HCT116 (cell line): ENCODE results near the gene TFEB. TPM values are rescaled to one million over a fixed set of nuclear protein-coding genes. Genes with fewer than 3 reads are reported as not detected.

Experiments used
- ATAC-seq: fragments of 200-7000 bp; cut with Tn5 transposase; 2 replicates; pipeline ENCODE4 v1.9.1; 2020; ENCODE audit warnings: mild to moderate bottlenecking, moderate library complexity
- BruUV-seq: library from RNA; stranded (reverse); fragments of 400-500 nt; replicated peaks from 2 replicates; lab custom pipeline; 2021; lab: Mats Ljungman, UMichigan
- CTCF ChIA-PET: fragments of 300-600 bp; sonication (Branson Sonifier 250); formaldehyde crosslinking; loops from one replicate; lab custom pipeline; 2021; ENCODE audit warnings: antibody characterized with exemption; lab: Charles Lee
- POLR2A ChIA-PET: fragments of 300-600, 350-600 bp; sonication (Branson Sonifier 250); formaldehyde crosslinking; loops from one replicate; lab custom pipeline; 2021; ENCODE audit warnings: antibody characterized with exemption; lab: Charles Lee
- RAD21 ChIA-PET, 2 experiments: fragments of 300-600 bp; sonication (Branson Sonifier 250); formaldehyde crosslinking; loops; one replicate each; lab custom pipeline; 2023; ENCODE audit warnings: low total read pairs in 2 of 2; ENCODE audit not compliant: uncharacterized antibody in 2 of 2, unreplicated experiment in 2 of 2, low non-redundant PET in 1 of 2; lab: Charles Lee
- DNase-seq: peaks from one replicate; pipeline ENCODE4 v3.0.0-alpha.2; 2010; ENCODE audit warnings: low read depth, low spot score
- H2AFZ ChIP-seq: fragments of 200-600 bp; shearing (Covaris generic), sonication (generic); 2 replicates; pipeline ENCODE4 v1.6.1; 2017; ENCODE audit warnings: low read depth, mixed run types, mixed read lengths, antibody characterized with exemption, low read length; ENCODE audit not compliant: poor library complexity, severe bottlenecking
- H3K27ac ChIP-seq: 2 replicates; pipeline ENCODE4 v1.5.1; 2012; ENCODE audit warnings: low read depth, low read length
- H3K27me3 ChIP-seq: fragments of 200-600 bp; sonication (generic); 2 replicates; pipeline ENCODE4 v1.6.1; 2016; ENCODE audit warnings: mixed run types, low read length, mixed read lengths; ENCODE audit not compliant: insufficient read depth
- H3K36me3 ChIP-seq, 2 experiments: fragments of 200-500 bp in 1 of 2; fragments of 200-600 bp in 1 of 2; sonication (Bioruptor generic) in 1 of 2; sonication (generic) in 1 of 2; 2 replicates each; pipeline versions ENCODE4 v1.5.1 to v1.6.1; 2014 to 2016; ENCODE audit warnings: low read length in 2 of 2, inconsistent platforms in 1 of 2, mixed read lengths in 1 of 2, mixed run types in 1 of 2; ENCODE audit not compliant: insufficient read depth in 2 of 2, control insufficient read depth in 1 of 2
- H3K4me1 ChIP-seq, 2 experiments: fragments of 200-600 bp in 1 of 2; sonication (generic) in 1 of 2; 2 replicates each; pipeline versions ENCODE4 v1.5.1 to v1.6.1; 2012 to 2017; ENCODE audit warnings: low read length in 2 of 2, inconsistent platforms in 1 of 2, mild to moderate bottlenecking in 1 of 2, mixed read lengths in 1 of 2, mixed run types in 1 of 2, moderate library complexity in 1 of 2; ENCODE audit not compliant: insufficient read depth in 2 of 2, control insufficient read depth in 1 of 2
- H3K4me2 ChIP-seq: fragments of 200-600 bp; sonication (generic); 2 replicates; pipeline ENCODE4 v1.6.1; 2017; ENCODE audit warnings: mixed run types, low read length, mixed read lengths
- H3K4me3 ChIP-seq, 2 experiments: fragments of 200-600 bp in 1 of 2; sonication (generic) in 1 of 2; replicated peaks in 1 of 2; 2 replicates each; pipeline ENCODE4 v1.5.1; 2011 to 2016; ENCODE audit warnings: low read length in 2 of 2, control low read depth in 1 of 2, low read depth in 1 of 2, mild to moderate bottlenecking in 1 of 2, mixed read lengths in 1 of 2, mixed run types in 1 of 2
- H3K79me2 ChIP-seq: fragments of 200-600 bp; sonication (generic); 2 replicates; pipeline ENCODE4 v1.6.1; 2017; ENCODE audit warnings: mild to moderate bottlenecking, mixed run types, low read length, moderate library complexity, mixed read lengths; ENCODE audit not compliant: insufficient read depth
- H3K9ac ChIP-seq: fragments of 200-600 bp; sonication (generic); 2 replicates; pipeline ENCODE4 v1.6.1; 2016; ENCODE audit warnings: low read length, mixed read lengths
- H3K9me2 ChIP-seq: fragments of 200-600 bp; sonication (generic), shearing (Covaris generic); 2 replicates; pipeline ENCODE4 v1.6.1; 2017; ENCODE audit warnings: mixed run types, mild to moderate bottlenecking, moderate library complexity; ENCODE audit not compliant: insufficient read depth
- H3K9me3 ChIP-seq, 2 experiments: fragments of 200-500 bp in 1 of 2; fragments of 200-600 bp in 1 of 2; sonication (Bioruptor generic) in 1 of 2; sonication (generic) in 1 of 2; 2 replicates each; pipeline ENCODE4 v1.6.1; 2014 to 2017; ENCODE audit warnings: low read length in 2 of 2, mixed read lengths in 2 of 2, inconsistent platforms in 1 of 2, low read depth in 1 of 2, mild to moderate bottlenecking in 1 of 2, mixed run types in 1 of 2, moderate library complexity in 1 of 2; ENCODE audit not compliant: control insufficient read depth in 1 of 2, insufficient read depth in 1 of 2
- H4K20me1 ChIP-seq: fragments of 200-600 bp; sonication (generic), shearing (Covaris generic); 2 replicates; pipeline ENCODE4 v1.6.1; 2017; ENCODE audit warnings: mixed run types, mild to moderate bottlenecking, moderate library complexity; ENCODE audit not compliant: insufficient read depth
- ATF3 ChIP-seq: IDR thresholded peaks from 2 replicates; pipeline ENCODE4 v1.6.1; 2012
- CBX3 ChIP-seq: IDR thresholded peaks from 2 replicates; pipeline ENCODE4 v1.6.1; 2012; ENCODE audit warnings: low read depth
- CEBPB ChIP-seq: IDR thresholded peaks from 2 replicates; pipeline ENCODE4 v1.6.1; 2012; ENCODE audit warnings: low read depth
- EGR1 ChIP-seq: IDR thresholded peaks from 2 replicates; pipeline ENCODE4 v1.6.1; 2012; ENCODE audit warnings: low read depth
- ELF1 ChIP-seq: IDR thresholded peaks from 2 replicates; pipeline ENCODE4 v1.6.1; 2012; ENCODE audit warnings: low read depth, borderline replicate concordance
- EZH2 ChIP-seq: fragments of 200-600 bp; sonication (generic); IDR thresholded peaks from 2 replicates; pipeline ENCODE4 v1.6.1; 2017; ENCODE audit warnings: antibody characterized with exemption, mixed run types
- EZH2phosphoT487 ChIP-seq: fragments of 200-600 bp; IDR thresholded peaks from 2 replicates; pipeline ENCODE4 v1.6.1; 2018; ENCODE audit warnings: antibody characterized with exemption, borderline replicate concordance
- FOSL1 ChIP-seq: IDR thresholded peaks from 2 replicates; pipeline ENCODE4 v1.6.1; 2012; ENCODE audit warnings: low read depth
- JUND ChIP-seq: IDR thresholded peaks from 2 replicates; pipeline ENCODE4 v1.6.1; 2012
- MAX ChIP-seq: IDR thresholded peaks from 2 replicates; pipeline ENCODE4 v1.6.1; 2012
- RAD21 ChIP-seq: IDR thresholded peaks from 2 replicates; pipeline ENCODE4 v1.6.1; 2012; ENCODE audit warnings: low read depth, mild to moderate bottlenecking
- SIN3A ChIP-seq: IDR thresholded peaks from 2 replicates; pipeline ENCODE4 v1.6.1; 2012; ENCODE audit warnings: low read depth
- SP1 ChIP-seq: IDR thresholded peaks from 2 replicates; pipeline ENCODE4 v1.6.1; 2012; ENCODE audit warnings: low read depth
- SRF ChIP-seq: IDR thresholded peaks from 2 replicates; pipeline ENCODE4 v1.6.1; 2012; ENCODE audit warnings: low read depth
- TCF7L2 ChIP-seq: IDR thresholded peaks from 2 replicates; pipeline ENCODE4 v1.7.0; 2011; ENCODE audit warnings: borderline replicate concordance, inconsistent platforms; ENCODE audit not compliant: insufficient read depth, insufficient read length; ENCODE audit errors: extremely low read depth
- ZNF274 ChIP-seq: fragments of 200-500 bp; sonication (Bioruptor generic); IDR thresholded peaks from 2 replicates; pipeline ENCODE4 v1.6.1; 2014; ENCODE audit warnings: mild to moderate bottlenecking, low read depth, low read length, inconsistent platforms
- intact Hi-C: fragments of 100-400 bp; cut with micrococcal nuclease; formaldehyde crosslinking; loops from 2 replicates; pipeline ENCODE4 v1.10.0; 2022
- total RNA-seq: library from RNA; stranded (reverse); gene quantifications from one replicate; pipeline ENCODE4 v1.2.1, GENCODE V29; 2021; ENCODE audit not compliant: unreplicated experiment
- TF ChIP-seq, protein P1 (sequence below): IDR thresholded peaks from 2 replicates; pipeline ENCODE4 v1.6.1; 2011; ENCODE audit warnings: mild to moderate bottlenecking, low read length, moderate library complexity; ENCODE audit not compliant: insufficient replicate concordance; ENCODE audit errors: extremely low read depth
- TF ChIP-seq, protein P2 (sequence below), 3 experiments: fragments of 200-600 bp in 1 of 3; sonication (generic) in 1 of 3; IDR thresholded peaks in 2 of 3; conservative IDR thresholded peaks in 1 of 3; 2 replicates each; pipeline ENCODE4 v1.5.1; 2012 to 2017; ENCODE audit warnings: low read depth in 2 of 3, low read length in 2 of 3, antibody characterized with exemption in 1 of 3, borderline replicate concordance in 1 of 3, control low read depth in 1 of 3, mild to moderate bottlenecking in 1 of 3, mixed read lengths in 1 of 3, mixed run types in 1 of 3, moderate library complexity in 1 of 3; ENCODE audit not compliant: insufficient read depth in 1 of 3

The TFEB gene
- total RNA-seq, 1 experiment from 2014 or later: 4.8 TPM

GRCh38 chr6:41727705-41728072, 7.7 kb downstream of the TFEB start:
- Histone ChIP-seq H3K27ac (no peak overlapping the region), H3K36me3 (no peaks in the 10 kb centered on the region), H3K9me3 (no peaks in the 10 kb centered on the region), H3K4me3 (no peak overlapping the region), H3K4me2 (no peak overlapping the region), H2AFZ (no peak overlapping the region), H3K9ac (no peak overlapping the region), H3K27me3 (no peaks in the 10 kb centered on the region), H4K20me1 (no peaks in the 10 kb centered on the region), H3K4me1 (peaks cover under 1 to 2% of the 10 kb centered on the region in 2 experiments), H3K79me2 (no peaks in the 10 kb centered on the region), H3K9me2 (no peaks in the 10 kb centered on the region)
- ATAC-seq: no peak
- RAD21 ChIA-PET: no interaction called here
- BruUV-seq: no TSS peak
- CTCF ChIA-PET: interaction anchor here (0.7 kb wide), 1 partner anchor 22 kb away, joined by 3 read pairs; no protein-coding TSS in a partner anchor
- no peak for DNase-seq
- TF ChIP-seq RAD21 (no peak), EZH2 (no peak), FOSL1 (no peak), SIN3A (no peak), EGR1 (no peak), MAX (no peak), ELF1 (no peak), CBX3 (no peak), JUND (no peak), ATF3 (no peak), SP1 (no peak), ZNF274 (no peak), EZH2phosphoT487 (no peak)
- POLR2A ChIA-PET: interaction anchor here (1.0 kb wide), 1 partner anchor 15 kb away, joined by 3 read pairs; no protein-coding TSS in a partner anchor
- intact Hi-C loops: no loop called here

- no peak overlapping the region for H3K27ac ChIP-seq
- DNase-seq (no peak), ATAC-seq (no peak)
- ChIA-PET RAD21 (no interaction called here), POLR2A (no interaction called here), CTCF (no interaction called here)
- no peaks in the 10 kb centered on the region for H3K36me3 ChIP-seq
- no peaks in the 10 kb centered on the region for H3K27me3 ChIP-seq
- H3K4me2 ChIP-seq: no peak overlapping the region
- no peaks in the 10 kb centered on the region for H4K20me1 ChIP-seq
- H3K9me2 ChIP-seq: no peaks in the 10 kb centered on the region
- intact Hi-C loops: no loop called here
- no peak overlapping the region for H2AFZ ChIP-seq
- H3K9me3 ChIP-seq: no peaks in the 10 kb centered on the region
- H3K4me1 ChIP-seq: no peaks in the 10 kb centered on the region
- H3K4me3 ChIP-seq: no peak overlapping the region
- BruUV-seq: no TSS peak
- H3K9ac ChIP-seq: no peak overlapping the region
- TF ChIP-seq TCF7L2: no peak
- no peak for TF ChIP-seq ELF1
- TF ChIP-seq CEBPB: no peak
- no peak for TF ChIP-seq EZH2
- TF ChIP-seq EZH2phosphoT487: no peak
- TF ChIP-seq, protein P1, sequence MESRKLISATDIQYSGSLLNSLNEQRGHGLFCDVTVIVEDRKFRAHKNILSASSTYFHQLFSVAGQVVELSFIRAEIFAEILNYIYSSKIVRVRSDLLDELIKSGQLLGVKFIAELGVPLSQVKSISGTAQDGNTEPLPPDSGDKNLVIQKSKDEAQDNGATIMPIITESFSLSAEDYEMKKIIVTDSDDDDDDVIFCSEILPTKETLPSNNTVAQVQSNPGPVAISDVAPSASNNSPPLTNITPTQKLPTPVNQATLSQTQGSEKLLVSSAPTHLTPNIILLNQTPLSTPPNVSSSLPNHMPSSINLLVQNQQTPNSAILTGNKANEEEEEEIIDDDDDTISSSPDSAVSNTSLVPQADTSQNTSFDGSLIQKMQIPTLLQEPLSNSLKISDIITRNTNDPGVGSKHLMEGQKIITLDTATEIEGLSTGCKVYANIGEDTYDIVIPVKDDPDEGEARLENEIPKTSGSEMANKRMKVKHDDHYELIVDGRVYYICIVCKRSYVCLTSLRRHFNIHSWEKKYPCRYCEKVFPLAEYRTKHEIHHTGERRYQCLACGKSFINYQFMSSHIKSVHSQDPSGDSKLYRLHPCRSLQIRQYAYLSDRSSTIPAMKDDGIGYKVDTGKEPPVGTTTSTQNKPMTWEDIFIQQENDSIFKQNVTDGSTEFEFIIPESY: no peak
- no peak for TF ChIP-seq SRF
- TF ChIP-seq, protein P2, sequence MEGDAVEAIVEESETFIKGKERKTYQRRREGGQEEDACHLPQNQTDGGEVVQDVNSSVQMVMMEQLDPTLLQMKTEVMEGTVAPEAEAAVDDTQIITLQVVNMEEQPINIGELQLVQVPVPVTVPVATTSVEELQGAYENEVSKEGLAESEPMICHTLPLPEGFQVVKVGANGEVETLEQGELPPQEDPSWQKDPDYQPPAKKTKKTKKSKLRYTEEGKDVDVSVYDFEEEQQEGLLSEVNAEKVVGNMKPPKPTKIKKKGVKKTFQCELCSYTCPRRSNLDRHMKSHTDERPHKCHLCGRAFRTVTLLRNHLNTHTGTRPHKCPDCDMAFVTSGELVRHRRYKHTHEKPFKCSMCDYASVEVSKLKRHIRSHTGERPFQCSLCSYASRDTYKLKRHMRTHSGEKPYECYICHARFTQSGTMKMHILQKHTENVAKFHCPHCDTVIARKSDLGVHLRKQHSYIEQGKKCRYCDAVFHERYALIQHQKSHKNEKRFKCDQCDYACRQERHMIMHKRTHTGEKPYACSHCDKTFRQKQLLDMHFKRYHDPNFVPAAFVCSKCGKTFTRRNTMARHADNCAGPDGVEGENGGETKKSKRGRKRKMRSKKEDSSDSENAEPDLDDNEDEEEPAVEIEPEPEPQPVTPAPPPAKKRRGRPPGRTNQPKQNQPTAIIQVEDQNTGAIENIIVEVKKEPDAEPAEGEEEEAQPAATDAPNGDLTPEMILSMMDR (IDR thresholded peaks at IDR 0.05 in 2 of 3, conservative IDR thresholded peaks at IDR 0.05 in 1 of 3; ENCODE audit: borderline replicate concordance in 1 of 3, insufficient read depth in 1 of 3, low read depth in 2 of 3, low read length in 2 of 3): no peak
- no peaks in the 10 kb centered on the region for H3K79me2 ChIP-seq
These were observed 8.5 kb downstream of the TFEB start for GRCh38 chr6:41726876-41727275.
